GM18508 (cell line): ENCODE results near the gene ANKRD44.
A peak's percentile ranks its signal among the peaks of the same experiment; 100 is the strongest.

Source experiments
- ATAC-seq: cut with Tn5 transposase; IDR thresholded peaks from one replicate; pipeline ENCODE4 v1.9.1; 2021; ENCODE audit warnings: moderate number of reproducible peaks; ENCODE audit not compliant: insufficient read depth, unreplicated experiment

The ANKRD44 gene

GRCh38 chr2:196983934-196984333 is 326.6 kb downstream of the ANKRD44 start:
- ATAC-seq: no peak

- ATAC-seq: no peak
Observed at GRCh38 chr2:196980473-196980872, 330.1 kb downstream of the ANKRD44 start.

GRCh38 chr2:196980001-196980400 is 330.6 kb downstream of the ANKRD44 start:
- no peak for ATAC-seq

DNA sequence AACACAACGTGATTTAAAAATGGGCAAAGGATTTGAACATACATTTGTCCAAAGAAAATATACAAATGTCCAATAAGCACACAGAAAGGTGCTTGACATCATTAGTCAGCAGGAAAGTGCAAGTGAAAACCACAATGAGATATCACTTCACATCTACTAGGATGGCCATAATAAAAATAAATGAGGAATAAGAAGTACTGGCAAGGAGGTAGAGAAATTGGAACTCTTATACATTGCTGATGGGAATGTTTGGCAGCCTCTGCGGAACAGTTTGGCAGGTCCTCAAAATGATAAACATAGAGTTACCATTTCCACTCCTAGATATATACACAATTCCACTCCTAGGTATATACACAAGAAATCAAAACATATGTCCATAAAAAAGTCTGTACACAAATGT is 333.1 kb downstream of the ANKRD44 start:
- no peak for ATAC-seq

GRCh38 chr2:196974970-196975369 is 335.6 kb downstream of the ANKRD44 start:
- no peak for ATAC-seq

DNA sequence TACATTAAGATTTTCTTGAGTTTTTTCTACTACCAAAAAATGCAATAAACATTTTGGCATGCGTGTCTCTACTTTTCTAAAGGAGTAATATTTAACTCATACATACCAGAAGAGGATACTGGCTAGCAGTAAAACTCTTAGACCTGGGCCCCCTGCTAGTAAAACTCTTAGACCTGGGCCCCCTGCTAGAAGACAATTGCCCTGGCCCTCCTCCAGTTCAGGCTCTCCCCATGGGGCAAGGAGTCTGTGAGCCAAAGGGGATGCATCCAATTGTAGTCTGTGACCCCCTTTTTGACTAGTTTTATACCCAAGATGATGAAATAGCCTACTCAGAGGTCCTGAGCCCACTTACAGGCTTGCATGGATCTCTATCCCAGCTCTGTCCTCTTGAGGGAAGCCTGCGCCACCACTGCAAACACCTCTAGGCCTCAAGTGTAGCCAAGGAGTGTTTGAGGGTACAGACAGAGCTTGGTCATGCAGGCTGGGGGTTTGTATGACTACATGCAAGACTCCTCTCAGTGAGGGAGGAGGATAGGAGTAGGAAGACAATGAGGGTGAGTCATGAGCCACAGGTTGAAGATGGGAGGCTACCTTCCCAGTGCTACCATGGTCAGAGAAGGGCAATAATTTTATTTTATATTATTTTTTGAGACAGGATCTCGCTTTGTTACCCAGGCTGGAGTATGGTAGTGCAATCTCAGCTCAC is 338.9 kb downstream of the ANKRD44 start:
- ATAC-seq: no peak

DNA sequence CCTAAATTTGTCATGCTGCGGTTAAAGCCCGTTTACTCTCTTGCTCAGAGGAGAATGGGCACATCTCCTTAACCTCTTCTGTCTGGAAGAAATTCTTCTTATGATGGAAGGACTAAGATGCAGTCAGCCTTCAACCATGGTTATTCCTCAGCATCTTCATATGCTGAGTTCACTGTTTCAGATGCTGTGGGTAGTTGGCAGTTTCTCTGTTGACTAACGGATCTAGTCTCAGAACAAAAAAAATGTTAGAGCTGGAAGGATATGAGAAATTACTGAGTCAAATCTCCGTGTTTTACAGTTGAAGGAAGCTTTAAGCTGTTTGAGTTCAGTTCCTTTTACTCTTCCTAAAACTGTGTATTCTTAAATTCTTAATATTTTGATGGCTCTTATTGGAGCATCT is 340.5 kb downstream of the ANKRD44 start:
- ATAC-seq: no peak

DNA sequence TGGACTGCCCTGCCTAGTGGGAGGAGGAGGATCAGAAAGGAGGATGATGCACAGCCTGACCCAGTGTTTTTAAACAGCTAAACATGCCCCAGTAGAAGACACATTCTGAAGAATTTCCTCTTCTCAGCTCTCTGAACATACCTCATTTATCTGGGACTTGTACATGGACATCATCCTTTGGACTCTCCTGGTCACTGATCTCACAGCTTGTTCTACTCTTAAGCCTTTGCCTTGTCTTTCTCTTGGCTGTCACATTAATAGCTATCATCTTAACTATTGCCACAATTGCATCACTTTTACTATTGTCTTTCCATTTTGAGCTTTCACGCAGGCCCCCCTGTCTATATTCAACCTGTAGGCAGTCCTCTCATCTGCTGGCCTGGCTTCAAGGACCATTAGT is 342.1 kb downstream of the ANKRD44 start:
- ATAC-seq: no peak

- no peak for ATAC-seq
Observed at GRCh38 chr2:196967775-196968174, 342.8 kb downstream of the ANKRD44 start.

DNA sequence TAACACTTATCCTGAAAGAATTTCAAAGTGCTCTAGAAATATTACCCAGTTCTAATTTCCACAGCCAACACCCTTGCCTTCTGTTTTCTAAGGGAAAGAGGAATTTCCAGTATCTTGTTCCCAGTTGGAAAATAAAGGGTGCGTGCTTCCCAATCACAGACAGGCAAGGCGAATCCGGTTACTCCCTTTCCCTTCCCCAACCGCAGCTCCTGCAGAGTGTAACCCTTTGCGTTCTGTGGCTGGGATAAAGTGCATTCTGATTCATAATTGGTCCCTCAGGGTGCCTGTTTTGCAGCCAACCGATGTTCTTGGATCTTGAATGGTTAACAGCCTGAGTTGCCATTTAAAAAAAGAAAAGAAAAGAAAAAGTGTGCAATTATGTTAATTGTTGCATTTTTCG is 343.5 kb downstream of the ANKRD44 start:
- ATAC-seq: no peak

DNA sequence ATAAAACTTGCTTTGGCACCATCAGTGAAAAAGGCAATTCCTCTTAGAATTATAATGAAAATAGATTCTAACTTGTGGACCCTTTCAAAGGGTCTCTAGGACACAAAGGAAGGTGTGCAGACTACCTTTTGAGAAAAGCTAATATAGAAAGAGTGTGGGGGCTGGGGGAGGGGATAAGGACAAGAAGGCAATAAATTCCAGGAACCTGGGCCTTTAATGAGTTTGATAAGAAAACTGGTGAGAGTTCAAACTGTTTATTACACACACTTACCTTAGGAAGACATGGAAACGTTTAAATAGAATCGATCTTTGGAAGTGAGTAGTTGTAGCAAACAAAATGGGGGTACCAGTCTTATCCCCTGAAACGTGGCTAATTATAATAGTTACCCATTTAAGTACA is 344.5 kb downstream of the ANKRD44 start:
- ATAC-seq: no peak

DNA sequence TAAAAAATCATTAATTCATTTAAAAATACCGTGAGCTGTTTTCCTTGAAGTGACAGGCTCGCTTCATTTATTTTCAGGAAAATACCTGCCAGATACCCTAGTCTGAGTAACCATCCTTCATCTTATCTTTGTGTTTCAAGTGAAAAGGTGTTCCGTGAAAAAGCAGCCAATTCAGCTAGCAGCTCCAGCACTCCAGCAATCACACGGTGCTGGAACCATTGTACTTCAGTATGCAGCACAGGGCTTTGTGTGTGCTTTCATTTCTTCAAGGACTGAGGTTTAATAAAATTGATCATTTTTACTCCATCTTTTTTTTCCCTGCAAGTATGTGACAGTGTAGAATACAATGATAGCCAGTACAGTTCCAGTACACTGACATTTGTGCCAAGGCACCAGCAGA is 344.9 kb downstream of the ANKRD44 start:
- no peak for ATAC-seq

DNA sequence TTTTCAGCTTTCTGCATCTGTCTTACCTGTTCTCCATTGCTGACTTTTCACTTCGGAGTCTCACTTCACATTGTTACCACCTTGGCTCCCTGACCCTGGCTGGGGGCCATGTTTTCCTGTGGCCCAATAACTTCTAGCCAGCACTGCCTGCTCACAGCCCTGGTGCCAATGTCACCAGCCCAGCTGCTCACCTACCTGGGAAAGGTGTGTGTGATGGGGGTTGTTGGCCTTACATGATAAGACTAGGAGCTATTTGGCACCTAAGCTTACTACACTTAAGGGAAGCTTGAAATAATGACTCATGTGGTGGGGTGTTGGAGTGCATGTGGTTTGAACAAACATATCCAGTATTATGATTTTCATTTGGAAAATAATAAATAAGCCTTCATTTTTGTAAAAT is 346.6 kb downstream of the ANKRD44 start:
- ATAC-seq: no peak

DNA sequence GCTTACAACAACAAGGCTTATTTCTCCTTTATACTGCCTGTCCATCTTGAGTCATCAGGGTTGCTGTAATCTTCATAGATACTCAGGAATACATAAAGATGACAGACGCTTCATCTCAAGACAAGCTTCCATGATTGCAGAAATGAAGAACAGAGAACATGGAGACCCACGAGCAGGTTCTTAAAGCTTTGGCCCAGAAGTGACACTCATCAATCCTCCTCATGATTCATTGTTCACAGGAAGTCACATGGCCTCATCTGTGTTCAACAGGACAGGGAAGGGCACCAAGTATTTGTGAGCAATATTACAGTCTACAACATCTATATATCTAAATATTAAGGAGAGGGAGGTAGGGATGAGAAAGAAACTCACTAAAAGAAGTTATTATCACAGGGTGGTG is 347.5 kb downstream of the ANKRD44 start:
- no peak for ATAC-seq

DNA sequence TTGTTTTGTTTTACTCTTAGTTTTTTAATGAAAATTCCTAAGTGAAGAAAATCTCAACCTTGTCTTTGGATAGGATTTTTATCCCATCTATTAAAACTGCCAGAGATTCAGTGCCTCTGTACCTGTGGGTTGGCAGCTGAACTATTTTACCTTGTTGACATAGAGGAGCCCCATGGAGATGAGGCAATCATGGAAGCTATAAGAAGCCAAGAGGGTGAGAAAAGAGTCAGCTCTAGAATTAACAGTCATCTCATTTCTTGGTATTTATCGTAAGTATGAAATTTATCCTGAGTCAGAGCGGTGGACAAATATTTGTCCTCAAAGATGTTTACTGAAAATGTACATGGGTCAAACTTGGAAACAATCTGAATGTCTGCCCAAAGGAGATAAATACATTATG is 348.3 kb downstream of the ANKRD44 start:
- ATAC-seq: no peak

GRCh38 chr2:196961889-196962288 is 348.7 kb downstream of the ANKRD44 start:
- ATAC-seq: peak; percentile 87

DNA sequence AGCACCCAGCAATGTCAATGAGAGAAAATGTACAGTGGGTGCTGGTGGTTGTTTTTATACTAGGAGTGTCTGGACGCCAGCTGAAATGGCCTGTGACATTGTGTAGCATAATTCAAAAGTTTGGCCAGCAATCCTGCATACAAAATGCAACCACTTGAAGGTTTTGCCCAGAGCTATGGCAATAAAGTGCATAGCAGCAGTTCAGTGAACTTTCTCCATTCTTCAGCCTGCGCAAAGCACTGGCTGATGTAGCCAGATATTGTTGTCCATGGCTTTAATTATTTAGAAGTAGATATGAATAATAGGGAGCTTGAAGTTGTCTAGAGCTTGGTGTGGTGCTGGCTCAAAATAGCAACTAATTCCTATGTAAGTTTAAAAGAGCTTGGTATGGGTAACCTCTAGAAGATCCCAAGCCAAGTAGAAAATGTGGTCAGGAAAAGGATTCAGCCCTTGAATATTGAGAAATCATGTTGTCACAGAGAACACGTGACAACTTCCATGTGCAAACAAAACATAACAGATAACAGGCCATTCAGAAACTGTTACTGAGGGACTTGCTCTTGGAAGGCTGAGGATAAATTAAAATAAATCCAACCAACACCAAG is 350.7 kb downstream of the ANKRD44 start:
- ATAC-seq: no peak

GRCh38 chr2:196959281-196959680 is 351.3 kb downstream of the ANKRD44 start:
- no peak for ATAC-seq

DNA sequence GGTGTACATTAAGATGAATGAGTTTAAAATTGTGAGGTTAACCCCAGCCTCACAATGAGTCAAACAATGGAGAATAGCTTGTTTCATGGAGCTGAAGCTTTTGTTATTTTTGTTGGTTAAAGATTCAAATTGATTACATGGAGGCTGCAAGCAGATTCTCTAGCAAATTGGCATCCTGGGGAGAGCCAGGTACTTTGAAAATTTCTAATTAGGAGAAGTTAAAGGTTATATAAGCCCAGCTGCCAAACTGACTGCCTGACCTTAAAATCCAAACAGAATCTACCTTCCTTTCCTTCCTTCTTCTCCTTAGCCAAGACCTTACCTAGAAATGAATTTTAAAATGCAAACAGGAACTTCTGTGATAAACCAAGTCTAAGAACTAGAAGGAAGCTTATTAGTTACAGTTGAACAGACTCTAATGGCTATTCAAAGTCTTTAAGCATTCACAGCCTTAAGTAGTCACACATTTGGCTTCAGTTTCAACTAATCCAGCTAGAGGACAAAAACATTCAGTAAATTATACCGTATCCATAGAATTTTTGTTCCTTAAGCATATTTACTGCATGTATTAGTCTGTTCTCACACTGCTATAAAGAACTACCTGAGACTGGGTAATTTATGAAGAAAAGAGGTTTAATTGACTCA is 352.6 kb downstream of the ANKRD44 start:
- ATAC-seq: no peak

DNA sequence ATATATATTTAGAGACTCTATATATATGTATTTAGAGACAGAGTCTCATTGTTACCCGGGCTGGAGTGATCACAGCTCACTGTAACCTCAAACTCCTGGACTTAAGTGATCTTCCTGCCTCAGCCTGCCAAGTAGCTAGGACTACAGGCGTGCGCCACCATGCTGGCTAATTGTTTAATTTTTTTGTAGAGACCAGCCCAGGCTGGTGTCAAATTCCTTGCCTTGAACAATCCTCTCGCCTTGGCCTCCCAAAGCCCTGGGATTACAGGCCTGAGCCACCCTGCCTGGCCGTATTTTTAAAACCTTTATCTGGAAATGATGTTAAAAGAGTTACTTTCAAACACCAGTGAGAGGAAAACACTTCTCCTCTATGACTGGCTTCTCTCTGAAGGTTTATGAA is 353.1 kb downstream of the ANKRD44 start:
- ATAC-seq: no peak

GRCh38 chr2:196956069-196956468 is 354.5 kb downstream of the ANKRD44 start:
- ATAC-seq: no peak

- ATAC-seq: no peak
Observed at GRCh38 chr2:196955036-196955435, 355.5 kb downstream of the ANKRD44 start.
